IMR-90 (cell line): Measurements from ENCODE around the gene IRAK4. TPM values are rescaled to one million over a fixed set of nuclear protein-coding genes. Genes with fewer than 3 reads are reported as not detected.

Source experiments
- ATAC-seq: fragments of 200-7000 bp; cut with Tn5 transposase; 2 replicates; pipeline ENCODE4 v1.9.1; 2020; ENCODE audit warnings: low read depth, mild to moderate bottlenecking, moderate library complexity
- BruUV-seq: library from RNA; stranded (reverse); fragments of 400-500 nt; replicated peaks from 2 replicates; lab custom pipeline; 2021; lab: Mats Ljungman, UMichigan
- CTCF ChIA-PET: fragments of 300-600 bp; formaldehyde crosslinking; extraction: SDS; loops from one replicate; lab custom pipeline; 2021; ENCODE audit warnings: antibody characterized with exemption; lab: Yijun Ruan, JAX
- POLR2A ChIA-PET: fragments of 300-600 bp; sonication (Branson Sonifier 250); formaldehyde crosslinking; loops from one replicate; lab custom pipeline; 2022; ENCODE audit warnings: antibody characterized with exemption; ENCODE audit not compliant: unreplicated experiment; lab: Charles Lee
- DNase-seq: peaks from one replicate; pipeline ENCODE4 v3.0.0; 2013
- H2AFZ ChIP-seq: replicated peaks from 2 replicates; pipeline ENCODE3; 2013; ENCODE audit warnings: low read length, mild to moderate bottlenecking; ENCODE audit not compliant: poor library complexity
- H2AK5ac ChIP-seq: 2 replicates; pipeline ENCODE4 v1.6.1; 2013; ENCODE audit warnings: low read depth, low read length, inconsistent platforms
- H2AK9ac ChIP-seq: replicated peaks from 2 replicates; pipeline ENCODE3; 2013; ENCODE audit warnings: mild to moderate bottlenecking, low read depth, low read length, moderate library complexity; ENCODE audit not compliant: poor library complexity
- H2BK120ac ChIP-seq: 2 replicates; pipeline ENCODE4 v1.6.1; 2013; ENCODE audit warnings: low read depth, low read length, inconsistent platforms
- H2BK15ac ChIP-seq: 3 replicates; pipeline ENCODE4 v1.6.1; 2013; ENCODE audit warnings: low read depth, low read length, inconsistent platforms
- H2BK20ac ChIP-seq: 2 replicates; pipeline ENCODE4 v1.6.1; 2013; ENCODE audit warnings: low read depth, mild to moderate bottlenecking, inconsistent platforms, low read length, moderate library complexity
- H2BK5ac ChIP-seq: 2 replicates; pipeline ENCODE4 v1.6.1; 2013; ENCODE audit warnings: mild to moderate bottlenecking, low read depth, low read length, inconsistent platforms; ENCODE audit not compliant: poor library complexity, severe bottlenecking
- H3K14ac ChIP-seq: replicated peaks from 2 replicates; pipeline ENCODE4 v1.6.1; 2013; ENCODE audit warnings: low read depth, low read length, inconsistent platforms
- H3K18ac ChIP-seq: 2 replicates; pipeline ENCODE4 v1.6.1; 2013; ENCODE audit warnings: low read depth, low read length, control low read depth
- H3K23ac ChIP-seq: 2 replicates; pipeline ENCODE4 v1.6.1; 2013; ENCODE audit warnings: low read depth, low read length, inconsistent platforms
- H3K27ac ChIP-seq: 2 replicates; pipeline ENCODE4 v1.5.1; 2013; ENCODE audit warnings: mild to moderate bottlenecking, control low read depth, low read length; ENCODE audit not compliant: insufficient read depth
- H3K27me3 ChIP-seq: 2 replicates; pipeline ENCODE4 v1.6.1; 2013; ENCODE audit warnings: low read length; ENCODE audit not compliant: control insufficient read depth, insufficient read depth
- H3K36me3 ChIP-seq: 2 replicates; pipeline ENCODE4 v1.6.1; 2013; ENCODE audit warnings: low read length, mixed read lengths; ENCODE audit not compliant: control insufficient read depth, insufficient read depth
- H3K4ac ChIP-seq: 2 replicates; pipeline ENCODE4 v1.6.1; 2013; ENCODE audit warnings: low read depth, low read length, inconsistent platforms
- H3K4me1 ChIP-seq: 2 replicates; pipeline ENCODE4 v1.6.1; 2013; ENCODE audit warnings: low read length, mixed read lengths; ENCODE audit not compliant: control insufficient read depth, insufficient read depth
- H3K4me2 ChIP-seq: 2 replicates; pipeline ENCODE4 v1.6.1; 2013; ENCODE audit warnings: low read depth, mild to moderate bottlenecking, control low read depth, low read length, moderate library complexity
- H3K4me3 ChIP-seq: 2 replicates; pipeline ENCODE4 v1.5.1; 2013; ENCODE audit warnings: low read depth, mild to moderate bottlenecking, control low read depth, low read length, moderate library complexity; ENCODE audit not compliant: insufficient read depth
- H3K56ac ChIP-seq: 2 replicates; pipeline ENCODE4 v1.6.1; 2013; ENCODE audit warnings: low read length, inconsistent platforms; ENCODE audit not compliant: insufficient read depth; ENCODE audit errors: extremely low read depth
- H3K79me1 ChIP-seq, 2 experiments: 2 replicates each; pipeline ENCODE4 v1.6.1; 2013; ENCODE audit warnings: low read length in 2 of 2, inconsistent platforms in 1 of 2, low read depth in 1 of 2
- H3K9ac ChIP-seq: 2 replicates; pipeline ENCODE4 v1.6.1; 2013; ENCODE audit warnings: low read depth, low read length, control low read depth
- H3K9me1 ChIP-seq: 2 replicates; pipeline ENCODE4 v1.6.1; 2013; ENCODE audit warnings: low read length, inconsistent platforms; ENCODE audit not compliant: insufficient read depth
- H3K9me3 ChIP-seq: 2 replicates; pipeline ENCODE4 v1.6.1; 2013; ENCODE audit warnings: low read length; ENCODE audit not compliant: control insufficient read depth, insufficient read depth
- H4K20me1 ChIP-seq: 2 replicates; pipeline ENCODE4 v1.6.1; 2013; ENCODE audit warnings: low read length, inconsistent platforms; ENCODE audit not compliant: insufficient read depth
- H4K5ac ChIP-seq: 2 replicates; pipeline ENCODE4 v1.6.1; 2013; ENCODE audit warnings: mild to moderate bottlenecking, low read depth, low read length, control low read depth
- H4K8ac ChIP-seq, 2 experiments: 2 replicates each; pipeline ENCODE4 v1.6.1; 2013; ENCODE audit warnings: low read depth in 2 of 2, low read length in 2 of 2, control low read depth in 1 of 2, inconsistent platforms in 1 of 2
- H4K91ac ChIP-seq: 2 replicates; pipeline ENCODE4 v1.6.1; 2013; ENCODE audit warnings: low read depth, low read length, inconsistent platforms; ENCODE audit not compliant: insufficient read depth
- CEBPB ChIP-seq: IDR thresholded peaks from 2 replicates; pipeline ENCODE4 v1.6.1; 2012; ENCODE audit warnings: low read depth, low read length, improper control_type of control experiment
- FOS ChIP-seq: fragments of 150-350 bp; IDR thresholded peaks from 2 replicates; pipeline ENCODE4 v1.6.1; 2016; ENCODE audit warnings: low read depth, low read length
- dilution Hi-C: fragments of 300-500 bp; cut with HindIII; formaldehyde crosslinking; loops from one replicate; pipeline ENCODE4 v1.14.3; 2018; ENCODE audit warnings: low sequenced_read_pairs; ENCODE audit not compliant: unreplicated experiment
- in situ Hi-C: fragments of 300-500 bp; cut with MboI; formaldehyde crosslinking; loops from 3 replicates; pipeline ENCODE4 v1.14.3; 2019; ENCODE audit warnings: low sequenced_read_pairs, inconsistent platforms, mixed read lengths
- intact Hi-C: fragments of 100-400 bp; cut with micrococcal nuclease; formaldehyde crosslinking; loops from 2 replicates; pipeline ENCODE4 v1.10.0; 2022
- polyA plus RNA-seq, 3 experiments: library from polyadenylated mRNA; depleted of rRNA; stranded (reverse); fragments of >200 nt; gene quantifications; 2 replicates each; pipeline ENCODE4 v1.2.3, GENCODE V29; 2012; ENCODE audit warnings: low replicate concordance in 1 of 3
- total RNA-seq: library from RNA; depleted of rRNA; stranded (reverse); fragments of >200 nt; gene quantifications from 2 replicates; pipeline ENCODE4 v1.2.3, GENCODE V29; 2012
- TF ChIP-seq, protein P1 (sequence below): fragments of 150-350 bp; IDR thresholded peaks from 2 replicates; pipeline ENCODE4 v1.6.1; 2017; ENCODE audit warnings: mild to moderate bottlenecking, antibody characterized with exemption, low read length, low read depth

IRAK4 gene
- total and polyA plus RNA-seq, 2 of the 4 experiments (the other 2 are of a cell fraction), result 12.6 to 27.6 TPM

DNA sequence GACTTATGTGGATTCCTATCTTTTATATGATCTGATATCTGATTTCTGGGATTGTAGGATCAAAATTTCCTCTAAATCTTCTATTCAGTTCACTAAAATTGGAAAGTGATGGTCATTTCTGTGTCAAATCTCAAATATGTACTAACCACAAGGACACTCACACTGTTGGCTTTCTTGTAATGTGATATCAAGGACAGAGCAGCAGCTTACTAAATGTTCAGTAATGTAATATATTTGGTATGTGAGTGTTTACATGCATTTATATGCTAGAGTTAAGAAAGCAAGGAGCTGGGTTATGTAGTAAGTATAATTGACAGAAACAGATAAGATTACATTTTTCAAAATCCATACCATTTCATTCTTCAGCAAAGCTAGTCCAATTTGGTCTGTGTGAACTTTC is 16.6 kb upstream of the IRAK4 start:
- no peak overlapping the region for H4K5ac ChIP-seq
- H3K27ac ChIP-seq, result no peak overlapping the region
- H3K4me1 ChIP-seq, result peaks cover 7% of the 10 kb centered on the region
- H3K56ac ChIP-seq, result no peak overlapping the region
- peak overlapping the region; percentile 63; the same call in 1 of the 2 replicates for H3K4me2 ChIP-seq
- TF ChIP-seq FOS (peak; percentile 54; the same call in 1 of the 2 replicates), CEBPB (peak; percentile 68)
- TF ChIP-seq, protein P1, sequence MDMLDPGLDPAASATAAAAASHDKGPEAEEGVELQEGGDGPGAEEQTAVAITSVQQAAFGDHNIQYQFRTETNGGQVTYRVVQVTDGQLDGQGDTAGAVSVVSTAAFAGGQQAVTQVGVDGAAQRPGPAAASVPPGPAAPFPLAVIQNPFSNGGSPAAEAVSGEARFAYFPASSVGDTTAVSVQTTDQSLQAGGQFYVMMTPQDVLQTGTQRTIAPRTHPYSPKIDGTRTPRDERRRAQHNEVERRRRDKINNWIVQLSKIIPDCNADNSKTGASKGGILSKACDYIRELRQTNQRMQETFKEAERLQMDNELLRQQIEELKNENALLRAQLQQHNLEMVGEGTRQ, result no peak
- H3K9ac ChIP-seq, result no peak overlapping the region
- no peak overlapping the region for H2AFZ ChIP-seq
- H3K18ac ChIP-seq, result peak overlapping the region; percentile 20; the same call in 1 of the 2 replicates
- no peak overlapping the region for H2BK15ac ChIP-seq
- intact Hi-C loops (loop anchor here (1.0 kb wide), 1 partner anchor 16 kb away; the partner anchor contains the start of genes IRAK4 and PUS7L), in situ Hi-C loops (no loop called here), dilution Hi-C loops (no loop called here)
- peak overlapping the region; percentile 83; the same call in 1 of the 2 replicates for H3K4ac ChIP-seq
- peaks cover 11% of the 10 kb centered on the region for H3K36me3 ChIP-seq
- BruUV-seq, result no TSS peak
- H3K23ac ChIP-seq, result no peak overlapping the region
- H3K9me1 ChIP-seq, result peaks cover 3% of the 10 kb centered on the region; the same call in 1 of the 2 replicates
- peak; percentile 94 for DNase-seq
- H3K4me3 ChIP-seq, result no peak overlapping the region
- peak overlapping the region; percentile 93 for H2BK5ac ChIP-seq
- no peaks in the 10 kb centered on the region for H3K27me3 ChIP-seq
- H4K8ac ChIP-seq, result no peak overlapping the region; a peak in 1 of 4 replicates
- ATAC-seq, result peak; percentile 91
- ChIA-PET POLR2A (no interaction called here), CTCF (no interaction called here)
- H4K20me1 ChIP-seq, result no peaks in the 10 kb centered on the region
- H2AK5ac ChIP-seq, result no peak overlapping the region
- 0 out of 4 replicates have a peak, but pooled peaks cover 0 to 5% of the 10 kb centered on the region in 2 experiments for H3K79me1 ChIP-seq
- H2AK9ac ChIP-seq, result no peak overlapping the region
- H2BK120ac ChIP-seq, result peak overlapping the region; percentile 28; the same call in 1 of the 2 replicates
- no peaks in the 10 kb centered on the region for H3K9me3 ChIP-seq
- no peak overlapping the region for H4K91ac ChIP-seq
- no peak overlapping the region for H3K14ac ChIP-seq
- H2BK20ac ChIP-seq, result no peak overlapping the region
